HCT116 (cell line): ENCODE results near the gene MAP3K4. TPM values are rescaled to one million over a fixed set of nuclear protein-coding genes. Genes with fewer than 3 reads are reported as not detected.
"Not testable (repeated sequence)": the region's sequence is repeated elsewhere in the genome, so short reads cannot be mapped to it uniquely, and the experiment has no call there.

Experiments used
- ATAC-seq: fragments of 200-7000 bp; cut with Tn5 transposase; 2 replicates; pipeline ENCODE4 v1.9.1; 2020; ENCODE audit warnings: mild to moderate bottlenecking, moderate library complexity
- BruUV-seq: library from RNA; stranded (reverse); fragments of 400-500 nt; replicated peaks from 2 replicates; lab custom pipeline; 2021; lab: Mats Ljungman, UMichigan
- CTCF ChIA-PET: fragments of 300-600 bp; sonication (Branson Sonifier 250); formaldehyde crosslinking; loops from one replicate; lab custom pipeline; 2021; ENCODE audit warnings: antibody characterized with exemption; lab: Charles Lee
- POLR2A ChIA-PET: fragments of 300-600, 350-600 bp; sonication (Branson Sonifier 250); formaldehyde crosslinking; loops from one replicate; lab custom pipeline; 2021; ENCODE audit warnings: antibody characterized with exemption; lab: Charles Lee
- RAD21 ChIA-PET, 2 experiments: fragments of 300-600 bp; sonication (Branson Sonifier 250); formaldehyde crosslinking; loops; one replicate each; lab custom pipeline; 2023; ENCODE audit warnings: low total read pairs in 2 of 2; ENCODE audit not compliant: uncharacterized antibody in 2 of 2, unreplicated experiment in 2 of 2, low non-redundant PET in 1 of 2; lab: Charles Lee
- DNase-seq: peaks from one replicate; pipeline ENCODE4 v3.0.0-alpha.2; 2010; ENCODE audit warnings: low read depth, low spot score
- H2AFZ ChIP-seq: fragments of 200-600 bp; shearing (Covaris generic), sonication (generic); 2 replicates; pipeline ENCODE4 v1.6.1; 2017; ENCODE audit warnings: low read depth, mixed run types, mixed read lengths, antibody characterized with exemption, low read length; ENCODE audit not compliant: poor library complexity, severe bottlenecking
- H3K27ac ChIP-seq: 2 replicates; pipeline ENCODE4 v1.5.1; 2012; ENCODE audit warnings: low read depth, low read length
- H3K27me3 ChIP-seq: fragments of 200-600 bp; sonication (generic); 2 replicates; pipeline ENCODE4 v1.6.1; 2016; ENCODE audit warnings: mixed run types, low read length, mixed read lengths; ENCODE audit not compliant: insufficient read depth
- H3K36me3 ChIP-seq, 2 experiments: fragments of 200-500 bp in 1 of 2; fragments of 200-600 bp in 1 of 2; sonication (Bioruptor generic) in 1 of 2; sonication (generic) in 1 of 2; 2 replicates each; pipeline versions ENCODE4 v1.5.1 to v1.6.1; 2014 to 2016; ENCODE audit warnings: low read length in 2 of 2, inconsistent platforms in 1 of 2, mixed read lengths in 1 of 2, mixed run types in 1 of 2; ENCODE audit not compliant: insufficient read depth in 2 of 2, control insufficient read depth in 1 of 2
- H3K4me1 ChIP-seq, 2 experiments: fragments of 200-600 bp in 1 of 2; sonication (generic) in 1 of 2; 2 replicates each; pipeline versions ENCODE4 v1.5.1 to v1.6.1; 2012 to 2017; ENCODE audit warnings: low read length in 2 of 2, inconsistent platforms in 1 of 2, mild to moderate bottlenecking in 1 of 2, mixed read lengths in 1 of 2, mixed run types in 1 of 2, moderate library complexity in 1 of 2; ENCODE audit not compliant: insufficient read depth in 2 of 2, control insufficient read depth in 1 of 2
- H3K4me2 ChIP-seq: fragments of 200-600 bp; sonication (generic); 2 replicates; pipeline ENCODE4 v1.6.1; 2017; ENCODE audit warnings: mixed run types, low read length, mixed read lengths
- H3K4me3 ChIP-seq, 2 experiments: fragments of 200-600 bp in 1 of 2; sonication (generic) in 1 of 2; replicated peaks in 1 of 2; 2 replicates each; pipeline ENCODE4 v1.5.1; 2011 to 2016; ENCODE audit warnings: low read length in 2 of 2, control low read depth in 1 of 2, low read depth in 1 of 2, mild to moderate bottlenecking in 1 of 2, mixed read lengths in 1 of 2, mixed run types in 1 of 2
- H3K79me2 ChIP-seq: fragments of 200-600 bp; sonication (generic); 2 replicates; pipeline ENCODE4 v1.6.1; 2017; ENCODE audit warnings: mild to moderate bottlenecking, mixed run types, low read length, moderate library complexity, mixed read lengths; ENCODE audit not compliant: insufficient read depth
- H3K9ac ChIP-seq: fragments of 200-600 bp; sonication (generic); 2 replicates; pipeline ENCODE4 v1.6.1; 2016; ENCODE audit warnings: low read length, mixed read lengths
- H3K9me2 ChIP-seq: fragments of 200-600 bp; sonication (generic), shearing (Covaris generic); 2 replicates; pipeline ENCODE4 v1.6.1; 2017; ENCODE audit warnings: mixed run types, mild to moderate bottlenecking, moderate library complexity; ENCODE audit not compliant: insufficient read depth
- H3K9me3 ChIP-seq, 2 experiments: fragments of 200-500 bp in 1 of 2; fragments of 200-600 bp in 1 of 2; sonication (Bioruptor generic) in 1 of 2; sonication (generic) in 1 of 2; 2 replicates each; pipeline ENCODE4 v1.6.1; 2014 to 2017; ENCODE audit warnings: low read length in 2 of 2, mixed read lengths in 2 of 2, inconsistent platforms in 1 of 2, low read depth in 1 of 2, mild to moderate bottlenecking in 1 of 2, mixed run types in 1 of 2, moderate library complexity in 1 of 2; ENCODE audit not compliant: control insufficient read depth in 1 of 2, insufficient read depth in 1 of 2
- H4K20me1 ChIP-seq: fragments of 200-600 bp; sonication (generic), shearing (Covaris generic); 2 replicates; pipeline ENCODE4 v1.6.1; 2017; ENCODE audit warnings: mixed run types, mild to moderate bottlenecking, moderate library complexity; ENCODE audit not compliant: insufficient read depth
- MAX ChIP-seq: IDR thresholded peaks from 2 replicates; pipeline ENCODE4 v1.6.1; 2012
- intact Hi-C: fragments of 100-400 bp; cut with micrococcal nuclease; formaldehyde crosslinking; loops from 2 replicates; pipeline ENCODE4 v1.10.0; 2022
- total RNA-seq: library from RNA; stranded (reverse); gene quantifications from one replicate; pipeline ENCODE4 v1.2.1, GENCODE V29; 2021; ENCODE audit not compliant: unreplicated experiment

MAP3K4 gene
- total RNA-seq, 1 experiment from 2014 or later = 46.5 TPM

DNA sequence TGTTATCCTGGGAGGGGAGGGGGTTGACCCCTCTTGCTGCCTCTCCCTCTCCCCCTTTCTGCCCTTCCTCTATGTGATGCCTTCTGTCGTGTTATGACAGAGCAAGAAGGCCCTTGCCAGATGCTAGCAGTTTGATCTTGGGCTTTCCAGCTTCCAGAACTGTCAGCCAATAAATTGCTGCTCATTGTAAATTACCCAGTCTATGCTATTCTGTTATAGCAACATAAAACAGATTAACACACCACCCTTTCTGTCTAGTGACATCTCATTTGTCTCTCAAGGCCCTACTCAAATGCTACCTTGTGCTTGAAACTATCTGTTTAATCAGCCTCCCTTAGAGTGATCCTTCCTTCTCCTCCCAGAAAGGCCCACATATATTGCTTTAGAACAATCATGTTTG is 16.4 kb upstream of the MAP3K4 start:
- Histone ChIP-seq H3K4me3 (no peak overlapping the region), H3K9me3 (no peaks in the 10 kb centered on the region), H3K27me3 (no peaks in the 10 kb centered on the region), H3K27ac (no peak overlapping the region), H3K9me2 (no peaks in the 10 kb centered on the region), H3K4me1 (no peaks in the 10 kb centered on the region), H3K4me2 (no peak overlapping the region), H3K79me2 (no peaks in the 10 kb centered on the region), H4K20me1 (no peaks in the 10 kb centered on the region), H2AFZ (no peak overlapping the region), H3K9ac (no peak overlapping the region), H3K36me3 (no peaks in the 10 kb centered on the region)
- POLR2A ChIA-PET = no interaction called here
- BruUV-seq = no TSS peak
- no peak for TF ChIP-seq MAX
- intact Hi-C loops = no loop called here
- CTCF ChIA-PET = no interaction called here
- no peak for ATAC-seq
- DNase-seq = no peak
- RAD21 ChIA-PET = no interaction called here

- H3K36me3 ChIP-seq, H3K4me1 ChIP-seq, intact Hi-C loops, H3K27ac ChIP-seq, DNase-seq, H3K27me3 ChIP-seq, H3K9me3 ChIP-seq, RAD21 ChIA-PET, H4K20me1 ChIP-seq, H3K4me3 ChIP-seq, CTCF ChIA-PET, H3K4me2 ChIP-seq, H3K9me2 ChIP-seq, BruUV-seq, H3K9ac ChIP-seq, H3K79me2 ChIP-seq, POLR2A ChIA-PET, ATAC-seq, H2AFZ ChIP-seq: not testable (repeated sequence)
Observed at GRCh38 chr6:160975961-160976360, 15.6 kb upstream of the MAP3K4 start.
